ENCODE measurements around the gene KIR3DL3. TPM values are rescaled to one million over a fixed set of nuclear protein-coding genes. Genes with fewer than 3 reads are reported as not detected.
"Not testable (repeated sequence)": the region's sequence is repeated elsewhere in the genome, so short reads cannot be mapped to it uniquely, and the experiment has no call there.

Gene KIR3DL3
- not detected for polyA plus RNA-seq

GRCh38 chr19:54724142-54724541 is at the start of gene KIR3DL3:
Gene KIR3DL3, plus strand, starts transcription at chr19:54724442. Its CDS starts 55 bp downstream, at chr19:54724497.
- Mint-ChIP-seq H3K9me3 (peaks cover 4 to 19% (median 11%) of the 10 kb centered on the region in 6 donors), H3K27ac (no peak within 1 kb of the TSS), H3K36me3 (peaks cover 0 to 5% (median 3%) of the 10 kb centered on the region in 3 donors), H3K4me3 (no peak within 1 kb of the TSS), H3K4me1 (peaks cover 5 to 7% of the 10 kb centered on the region in 2 donors), H3K27me3 (ENCODE audit: low read depth in 3 of 3) (peaks cover 2 to 18% (median 6%) of the 10 kb centered on the region in 3 donors)
- DNase-seq = no peak

GRCh38 chr19:54676210-54676834 is 47.9 kb upstream of the KIR3DL3 start:
- H3K4me1 Mint-ChIP-seq, H3K4me3 Mint-ChIP-seq, H3K36me3 Mint-ChIP-seq, H3K27ac Mint-ChIP-seq, H3K9me3 Mint-ChIP-seq: not testable (repeated sequence)
- H3K27me3 Mint-ChIP-seq (ENCODE audit: low read depth in 3 of 3) = peaks cover 2 to 17% (median 15%) of the 10 kb centered on the region in 3 donors
- peak; percentile 45 to 52 (median 51) for DNase-seq

DNA sequence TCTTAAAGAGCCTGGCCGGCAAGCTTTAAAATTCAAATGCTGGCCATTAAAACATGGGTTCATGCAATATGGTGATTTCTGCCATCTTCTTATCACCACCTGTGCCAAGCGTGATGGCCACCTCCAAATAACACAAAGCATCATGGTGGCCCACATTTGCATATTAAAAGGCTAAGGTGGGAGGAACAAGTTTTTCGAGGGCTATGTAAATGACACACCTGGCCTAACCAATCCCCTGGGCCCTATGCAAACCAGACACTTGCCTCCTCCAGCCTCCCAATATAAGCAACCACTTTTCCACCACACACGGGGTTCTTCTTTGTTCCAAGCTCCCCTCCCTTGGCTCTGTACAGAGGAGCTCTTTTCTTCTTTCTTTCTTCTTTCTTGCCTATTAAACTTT is 47.0 kb upstream of the KIR3DL3 start:
- no peak overlapping the region for H3K4me3 Mint-ChIP-seq
- H3K4me1 Mint-ChIP-seq = peaks cover 2 to 5% of the 10 kb centered on the region in 2 donors
- H3K9me3 Mint-ChIP-seq = no peaks in the 10 kb centered on the region
- no peak for DNase-seq
- no peak overlapping the region for H3K27ac Mint-ChIP-seq
- peaks cover 2 to 20% (median 18%) of the 10 kb centered on the region in 3 donors for H3K27me3 Mint-ChIP-seq (ENCODE audit: low read depth in 3 of 3)
- no peaks in the 10 kb centered on the region for H3K36me3 Mint-ChIP-seq

- not testable (repeated sequence) for H3K27ac Mint-ChIP-seq, H3K4me1 Mint-ChIP-seq, DNase-seq, H3K4me3 Mint-ChIP-seq, H3K9me3 Mint-ChIP-seq, H3K36me3 Mint-ChIP-seq
- peaks cover 5 to 31% (median 19%) of the 10 kb centered on the region in 3 donors for H3K27me3 Mint-ChIP-seq (ENCODE audit: low read depth in 3 of 3)
These were observed 42.6 kb upstream of the KIR3DL3 start for GRCh38 chr19:54681596-54681995.

GRCh38 chr19:54682306-54682856 is 41.9 kb upstream of the KIR3DL3 start:
- H3K36me3 Mint-ChIP-seq = no peaks in the 10 kb centered on the region
- peaks cover 6 to 35% (median 26%) of the 10 kb centered on the region in 3 donors for H3K27me3 Mint-ChIP-seq (ENCODE audit: low read depth in 3 of 3)
- H3K4me1 Mint-ChIP-seq = no peaks in the 10 kb centered on the region
- H3K27ac Mint-ChIP-seq = no peak overlapping the region
- H3K9me3 Mint-ChIP-seq = no peaks in the 10 kb centered on the region
- no peak for DNase-seq
- no peak overlapping the region for H3K4me3 Mint-ChIP-seq

- H3K27ac Mint-ChIP-seq = no peak overlapping the region
- H3K4me1 Mint-ChIP-seq = no peaks in the 10 kb centered on the region
- H3K9me3 Mint-ChIP-seq = no peaks in the 10 kb centered on the region
- H3K4me3 Mint-ChIP-seq = no peak overlapping the region
- peaks cover 6 to 31% (median 28%) of the 10 kb centered on the region in 3 donors for H3K27me3 Mint-ChIP-seq (ENCODE audit: low read depth in 3 of 3)
- H3K36me3 Mint-ChIP-seq = no peaks in the 10 kb centered on the region
- DNase-seq = peak; percentile 41 to 53 (median 53)
These were observed 39.7 kb upstream of the KIR3DL3 start for GRCh38 chr19:54684527-54684926.

DNA sequence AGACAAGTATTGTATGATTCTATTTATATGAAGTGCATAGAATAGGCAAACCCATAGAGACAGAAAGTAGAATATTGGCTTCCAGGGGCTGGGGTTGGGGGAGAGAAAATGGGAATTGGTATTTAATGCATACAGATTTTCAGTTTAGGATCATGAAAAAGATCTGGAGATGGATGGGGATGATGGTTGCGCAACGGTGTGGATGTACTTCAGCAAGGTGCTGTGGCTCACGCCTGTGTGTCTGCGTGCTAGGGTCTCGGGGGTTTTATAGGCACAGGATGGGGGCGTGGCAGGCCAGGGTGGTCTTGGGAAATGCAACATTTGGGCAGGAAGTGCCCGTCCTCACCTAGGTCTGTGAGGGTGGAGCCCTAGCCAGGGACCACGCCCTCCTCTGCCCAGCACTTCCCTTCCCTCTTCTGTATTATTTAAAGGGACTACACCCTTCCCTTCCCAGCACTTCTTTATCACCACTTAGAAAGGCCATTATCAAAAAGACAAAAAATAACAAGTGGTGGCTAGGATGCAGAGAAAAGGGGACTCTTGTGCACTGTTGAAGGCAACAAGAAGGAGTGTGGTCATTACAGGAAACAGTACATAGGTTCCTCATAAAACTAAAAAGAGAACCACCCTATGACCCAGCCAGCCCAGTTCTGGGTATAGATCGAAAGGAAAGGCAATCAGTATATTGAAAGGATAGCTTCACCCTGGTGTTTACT is 32.5 kb upstream of the KIR3DL3 start:
- H3K9me3 Mint-ChIP-seq = no peaks in the 10 kb centered on the region
- peaks cover 10 to 29% (median 20%) of the 10 kb centered on the region in 3 donors for H3K27me3 Mint-ChIP-seq (ENCODE audit: low read depth in 3 of 3)
- no peaks in the 10 kb centered on the region for H3K36me3 Mint-ChIP-seq
- peaks cover 41 to 46% of the 10 kb centered on the region in 2 donors for H3K4me1 Mint-ChIP-seq
- H3K4me3 Mint-ChIP-seq = peak overlapping the region in 3 of 5 donors; percentile 21 to 47 (median 22)
- DNase-seq = no peak
- peak overlapping the region in 2 of 6 donors; percentile 47 to 50 for H3K27ac Mint-ChIP-seq

DNA sequence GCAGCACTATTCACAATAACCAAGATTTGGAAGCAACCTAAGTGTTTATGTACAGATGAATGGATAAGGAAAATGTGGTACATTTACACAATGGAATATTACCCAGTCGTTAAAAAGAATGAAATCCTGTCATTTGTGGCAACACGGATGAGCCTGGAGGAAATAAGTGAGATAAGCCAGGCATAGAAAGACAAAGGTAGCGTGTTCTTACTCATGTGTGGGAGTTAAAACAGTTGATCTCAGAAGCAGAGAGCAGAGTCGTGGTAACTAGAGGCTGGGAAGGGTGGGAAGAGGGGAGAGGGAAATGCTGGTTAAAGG is 32.0 kb upstream of the KIR3DL3 start:
- Mint-ChIP-seq H3K4me3 (peak overlapping the region in 1 of 5 donors; percentile 21), H3K4me1 (peaks cover 42 to 47% of the 10 kb centered on the region in 2 donors), H3K36me3 (no peaks in the 10 kb centered on the region), H3K27me3 (ENCODE audit: low read depth in 3 of 3) (peaks cover 9 to 24% (median 15%) of the 10 kb centered on the region in 3 donors), H3K27ac (peak overlapping the region in 1 of 6 donors; percentile 47), H3K9me3 (no peaks in the 10 kb centered on the region)
- no peak for DNase-seq

- peaks cover 42 to 55% of the 10 kb centered on the region in 2 donors for H3K4me1 Mint-ChIP-seq
- peak overlapping the region; percentile 3 to 71 (median 56) for H3K4me3 Mint-ChIP-seq
- peak; percentile 80 to 84 (median 81) for DNase-seq
- no peaks in the 10 kb centered on the region for H3K9me3 Mint-ChIP-seq
- H3K36me3 Mint-ChIP-seq = no peaks in the 10 kb centered on the region
- peak overlapping the region in 5 of 6 donors; percentile 66 to 90 (median 80) for H3K27ac Mint-ChIP-seq
- peaks cover 8 to 24% (median 11%) of the 10 kb centered on the region in 3 donors for H3K27me3 Mint-ChIP-seq (ENCODE audit: low read depth in 3 of 3)
These were observed 29.6 kb upstream of the KIR3DL3 start for GRCh38 chr19:54694648-54695047.

GRCh38 chr19:54696117-54696548 is 28.1 kb upstream of the KIR3DL3 start:
- Mint-ChIP-seq H3K27ac (peak overlapping the region in 5 of 6 donors; percentile 66 to 90 (median 72)), H3K4me3 (peak overlapping the region; percentile 19 to 60 (median 51)), H3K4me1 (peaks cover 40 to 52% of the 10 kb centered on the region in 2 donors), H3K27me3 (ENCODE audit: low read depth in 3 of 3) (peaks cover 13 to 23% (median 14%) of the 10 kb centered on the region in 3 donors), H3K36me3 (no peaks in the 10 kb centered on the region), H3K9me3 (no peaks in the 10 kb centered on the region)
- peak in 2 of 3 donors; percentile 40 to 42 for DNase-seq

- Mint-ChIP-seq H3K27ac (peak overlapping the region in 1 of 6 donors; percentile 66), H3K4me1 (peaks cover 38 to 51% of the 10 kb centered on the region in 2 donors), H3K36me3 (no peaks in the 10 kb centered on the region), H3K27me3 (ENCODE audit: low read depth in 3 of 3) (peaks cover 18 to 23% (median 19%) of the 10 kb centered on the region in 3 donors), H3K4me3 (peak overlapping the region in 4 of 5 donors; percentile 14 to 60 (median 47)), H3K9me3 (no peaks in the 10 kb centered on the region)
- no peak for DNase-seq
These were observed 27.5 kb upstream of the KIR3DL3 start for GRCh38 chr19:54696766-54697165.

DNA sequence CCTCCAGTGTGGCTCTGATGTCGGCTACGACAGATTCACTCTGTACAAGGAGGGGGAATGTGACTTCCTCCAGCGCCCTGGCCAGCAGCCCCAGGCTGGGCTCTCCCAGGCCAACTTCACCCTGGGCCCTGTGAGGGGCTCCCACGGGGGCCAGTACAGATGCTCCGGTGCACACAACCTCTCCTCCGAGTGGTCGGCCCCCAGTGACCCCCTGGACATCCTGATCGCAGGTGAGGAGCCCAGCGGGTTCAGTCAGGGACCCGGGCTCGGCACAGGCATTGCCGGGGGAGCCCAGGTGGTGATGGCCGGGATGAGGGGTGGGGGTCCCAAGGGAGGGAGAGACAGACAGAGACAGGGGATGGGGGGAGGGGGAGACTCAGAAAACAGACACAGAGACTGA is 26.5 kb upstream of the KIR3DL3 start:
- H3K9me3 Mint-ChIP-seq, H3K36me3 Mint-ChIP-seq, H3K4me3 Mint-ChIP-seq, DNase-seq: not testable (repeated sequence)
- H3K27me3 Mint-ChIP-seq (ENCODE audit: low read depth in 3 of 3) = peaks cover 16 to 18% (median 17%) of the 10 kb centered on the region in 3 donors
- peak overlapping the region in 1 of 6 donors; percentile 53 for H3K27ac Mint-ChIP-seq
- peaks cover 34 to 48% of the 10 kb centered on the region in 2 donors for H3K4me1 Mint-ChIP-seq

DNA sequence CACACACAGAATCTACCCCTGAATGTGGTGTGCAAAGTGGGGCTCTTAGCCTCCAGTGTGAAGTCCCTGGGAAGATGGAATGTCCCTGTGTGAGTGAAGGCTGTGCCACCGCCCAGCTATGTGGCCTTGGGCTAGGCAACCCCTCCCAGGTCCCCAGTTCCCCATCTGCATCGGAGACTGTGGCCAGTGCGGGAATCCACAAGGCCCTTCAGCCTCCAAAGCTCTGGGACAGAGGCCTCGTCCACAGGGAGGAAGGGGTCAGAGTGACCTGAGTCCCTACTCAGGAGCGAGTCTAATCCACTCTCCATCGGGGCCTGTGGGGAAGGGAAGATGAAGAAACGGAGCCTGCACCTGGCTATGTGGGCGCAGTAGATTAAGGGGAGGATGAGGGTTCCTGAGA is 19.3 kb upstream of the KIR3DL3 start:
- Mint-ChIP-seq H3K4me1 (peaks cover 41 to 46% of the 10 kb centered on the region in 2 donors), H3K27ac (peak overlapping the region in 3 of 6 donors; percentile 17 to 65 (median 53)), H3K36me3 (no peaks in the 10 kb centered on the region), H3K4me3 (no peak overlapping the region), H3K27me3 (ENCODE audit: low read depth in 3 of 3) (peaks cover 24 to 34% (median 29%) of the 10 kb centered on the region in 3 donors), H3K9me3 (no peaks in the 10 kb centered on the region)
- no peak for DNase-seq

GRCh38 chr19:54707962-54708361 is 16.3 kb upstream of the KIR3DL3 start:
- Mint-ChIP-seq H3K4me3 (peak overlapping the region; percentile 50 to 79 (median 67)), H3K4me1 (peaks cover 43 to 45% of the 10 kb centered on the region in 2 donors), H3K27ac (peak overlapping the region in 5 of 6 donors; percentile 70 to 87 (median 79)), H3K9me3 (no peaks in the 10 kb centered on the region), H3K36me3 (no peaks in the 10 kb centered on the region), H3K27me3 (ENCODE audit: low read depth in 3 of 3) (peaks cover 19 to 34% (median 20%) of the 10 kb centered on the region in 3 donors)
- DNase-seq = peak; percentile 80 to 81 (median 80)

All from immature natural killer cell (primary cell).